SK-N-SH (cell line): ENCODE results near the gene MAN2A2. TPM values are rescaled to one million over a fixed set of nuclear protein-coding genes. Genes with fewer than 3 reads are reported as not detected.
A peak's percentile ranks its signal among the peaks of the same experiment; 100 is the strongest.

Experiments
- CTCF ChIA-PET: fragments of 300-600, 350-600 bp; formaldehyde crosslinking; extraction: SDS; loops from one replicate; lab custom pipeline; 2021; lab: Yijun Ruan, JAX
- POLR2A ChIA-PET: fragments of 350-600 bp; sonication (Branson Sonifier 250); formaldehyde crosslinking; extraction: SDS; loops from one replicate; lab custom pipeline; 2020; ENCODE audit warnings: antibody characterized with exemption, inconsistent platforms; lab: Yijun Ruan, JAX
- DNase-seq: peaks from one replicate; pipeline ENCODE4 v3.0.0; 2012
- H2AFZ ChIP-seq: fragments of 200-600 bp; sonication (generic); 2 replicates; pipeline ENCODE4 v1.8.1; 2016; ENCODE audit warnings: antibody characterized with exemption, mild to moderate bottlenecking, low read depth
- H3F3A ChIP-seq: fragments of 200-600 bp; sonication (generic); replicated peaks from 2 replicates; pipeline ENCODE3; 2016; ENCODE audit warnings: antibody characterized with exemption, mild to moderate bottlenecking; ENCODE audit not compliant: insufficient read depth
- H3K27ac ChIP-seq, 2 experiments: fragments of 200-500 bp in 1 of 2; fragments of 200-600 bp in 1 of 2; sonication (Bioruptor generic) in 1 of 2; sonication (generic), shearing (Covaris generic) in 1 of 2; 2 replicates each; pipeline versions ENCODE4 v1.5.1 to v1.6.1; 2014 to 2016; ENCODE audit warnings: low read depth in 2 of 2, inconsistent platforms in 1 of 2, low read length in 1 of 2, mild to moderate bottlenecking in 1 of 2, mixed read lengths in 1 of 2
- H3K27me3 ChIP-seq: fragments of 200-600 bp; sonication (generic), shearing (Covaris generic); 2 replicates; pipeline ENCODE4 v1.6.1; 2016; ENCODE audit warnings: mixed run types; ENCODE audit not compliant: insufficient read depth
- H3K36me3 ChIP-seq, 2 experiments: fragments of 200-500 bp in 1 of 2; fragments of 200-600 bp in 1 of 2; sonication (Bioruptor generic) in 1 of 2; sonication (generic) in 1 of 2; replicated peaks in 1 of 2; 2 replicates each; pipeline versions ENCODE3 to v1.5.1; 2014 to 2016; ENCODE audit warnings: low read length in 1 of 2, mild to moderate bottlenecking in 1 of 2; ENCODE audit not compliant: insufficient read depth in 2 of 2, control insufficient read depth in 1 of 2
- H3K4me1 ChIP-seq, 2 experiments: fragments of 200-500 bp in 1 of 2; fragments of 200-600 bp in 1 of 2; sonication (Bioruptor generic) in 1 of 2; sonication (generic), shearing (Covaris generic) in 1 of 2; 2 replicates each; pipeline versions ENCODE4 v1.5.1 to v1.6.1; 2014 to 2016; ENCODE audit warnings: low read depth in 1 of 2, low read length in 1 of 2, mixed run types in 1 of 2; ENCODE audit not compliant: insufficient read depth in 2 of 2, control insufficient read depth in 1 of 2
- H3K4me2 ChIP-seq: fragments of 200-600 bp; sonication (generic), shearing (Covaris generic); 2 replicates; pipeline ENCODE4 v1.6.1; 2017; ENCODE audit warnings: mixed run types
- H3K4me3 ChIP-seq, 2 experiments: fragments of 200-500 bp in 1 of 2; fragments of 200-600 bp in 1 of 2; sonication (Bioruptor generic) in 1 of 2; sonication (generic), shearing (Covaris generic) in 1 of 2; 2 replicates each; pipeline versions ENCODE4 v1.5.1 to v1.8.1; 2014 to 2016; ENCODE audit warnings: low read depth in 2 of 2, inconsistent platforms in 1 of 2, low read length in 1 of 2, mild to moderate bottlenecking in 1 of 2, mixed read lengths in 1 of 2, moderate library complexity in 1 of 2
- H3K79me2 ChIP-seq: fragments of 200-600 bp; sonication (generic); 2 replicates; pipeline ENCODE4 v1.8.1; 2017; ENCODE audit warnings: mild to moderate bottlenecking; ENCODE audit not compliant: insufficient read depth
- H3K9ac ChIP-seq: fragments of 200-600 bp; sonication (generic); 2 replicates; pipeline ENCODE4 v1.6.1; 2017; ENCODE audit warnings: mixed run types
- H3K9me2 ChIP-seq: fragments of 200-600 bp; sonication (generic); 2 replicates; pipeline ENCODE4 v1.6.1; 2017; ENCODE audit warnings: mixed run types
- H3K9me3 ChIP-seq: fragments of 200-600 bp; sonication (generic); 2 replicates; pipeline ENCODE4 v1.6.1; 2017; ENCODE audit warnings: mixed run types, mild to moderate bottlenecking, moderate library complexity
- H4K20me1 ChIP-seq: fragments of 200-600 bp; sonication (generic); 2 replicates; pipeline ENCODE4 v1.6.1; 2017; ENCODE audit warnings: mild to moderate bottlenecking, mixed run types; ENCODE audit not compliant: insufficient read depth
- CHD2 ChIP-seq: fragments of 150-350 bp; IDR thresholded peaks from 2 replicates; pipeline ENCODE4 v1.6.1; 2018; ENCODE audit warnings: low read length; ENCODE audit not compliant: partially characterized antibody
- EZH2phosphoT487 ChIP-seq: fragments of 200-600 bp; sonication (generic); IDR thresholded peaks from 2 replicates; pipeline ENCODE4 v1.6.1; 2017; ENCODE audit warnings: low read depth, mixed run types, mild to moderate bottlenecking, antibody characterized with exemption, moderate library complexity, borderline replicate concordance
- GATA2 ChIP-seq: sonication (generic); formaldehyde crosslinking; IDR thresholded peaks from 2 replicates; pipeline ENCODE4 v1.5.0; 2020; ENCODE audit warnings: mild to moderate bottlenecking, missing genetic modification reagents
- JUND ChIP-seq: IDR thresholded peaks from 2 replicates; pipeline ENCODE4 v1.4.0; 2012
- MEF2A ChIP-seq: IDR thresholded peaks from 2 replicates; pipeline ENCODE4 v1.4.0; 2012; ENCODE audit warnings: low read depth, borderline replicate concordance
- RAD21 ChIP-seq: IDR thresholded peaks from 2 replicates; pipeline ENCODE4 v1.6.1; 2012; ENCODE audit warnings: mild to moderate bottlenecking, low read length
- RCOR1 ChIP-seq: fragments of 150-350 bp; IDR thresholded peaks from 2 replicates; pipeline ENCODE4 v1.6.1; 2017; ENCODE audit warnings: antibody characterized with exemption, low read length
- SMC3 ChIP-seq: IDR thresholded peaks from 2 replicates; pipeline ENCODE4 v1.6.1; 2012; ENCODE audit warnings: low read depth, low read length, improper control_type of control experiment
- TCF12 ChIP-seq: IDR thresholded peaks from 2 replicates; pipeline ENCODE4 v1.4.0; 2012
- TEAD4 ChIP-seq: IDR thresholded peaks from 2 replicates; pipeline ENCODE4 v1.4.0; 2012; ENCODE audit warnings: mild to moderate bottlenecking, borderline replicate concordance; ENCODE audit not compliant: insufficient read depth
- WGBS: methylation state at CpG from one replicate; pipeline ENCODE4 v1.1.6; 2017; ENCODE audit warnings: low lambda C conversion rate; 5-methylcytosine and 5-hydroxymethylcytosine counted together
- polyA plus RNA-seq, 3 experiments: library from polyadenylated mRNA; depleted of rRNA; stranded (reverse); fragments of >200 nt; gene quantifications; 2 replicates each; pipeline ENCODE4 v1.2.3, GENCODE V29; 2012
- TF ChIP-seq, protein P1 (sequence below): IDR thresholded peaks from 2 replicates; pipeline ENCODE4 v1.4.0; 2012; ENCODE audit warnings: low read depth, borderline replicate concordance
- TF ChIP-seq, protein P2 (sequence below): IDR thresholded peaks from 2 replicates; pipeline ENCODE4 v1.6.1; 2012; ENCODE audit warnings: mild to moderate bottlenecking, low read depth, low read length, moderate library complexity

Gene MAN2A2
- polyA plus RNA-seq, 1 of the 3 experiments (the other 2 are of a cell fraction): 35.0 TPM

DNA sequence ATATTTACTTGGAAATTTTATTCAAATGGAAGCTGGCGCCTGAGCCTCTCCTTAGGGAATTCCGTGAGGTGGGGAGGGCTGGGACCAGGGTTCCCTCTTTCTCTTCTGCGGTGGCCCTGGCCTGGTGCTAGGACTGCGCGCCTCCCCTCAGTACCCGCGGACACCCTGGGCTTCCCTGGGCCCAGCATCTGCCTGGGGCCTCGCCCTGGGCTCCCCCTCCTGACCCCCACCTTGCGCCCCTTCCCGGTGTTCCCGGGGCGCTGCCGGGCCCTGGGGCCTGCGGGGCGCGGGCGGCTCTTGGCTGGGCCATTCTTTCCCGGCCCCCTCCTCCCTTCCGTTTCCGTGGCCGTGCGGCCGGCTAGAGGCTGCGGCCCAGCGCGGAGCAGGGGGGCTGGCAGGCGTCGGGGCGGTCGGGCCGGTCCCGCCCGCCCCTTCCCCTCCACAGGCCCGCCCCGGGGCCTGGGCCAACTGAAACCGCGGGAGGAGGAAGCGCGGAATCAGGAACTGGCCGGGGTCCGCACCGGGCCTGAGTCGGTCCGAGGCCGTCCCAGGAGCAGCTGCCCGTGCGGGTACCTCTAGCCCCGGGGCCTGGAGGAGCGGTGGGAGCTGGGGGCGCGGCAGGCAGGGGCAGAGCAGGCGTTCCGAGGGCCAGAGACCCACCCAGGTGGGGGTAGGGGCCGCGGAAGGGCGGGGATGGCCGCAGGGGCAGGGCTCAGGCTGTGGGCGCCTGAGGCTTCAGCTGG, 19.0 kb upstream of the MAN2A2 start, which contains the start of gene FES:
TSS of gene FES (plus strand) at position 529 of the 743 bp plus-strand sequence. CDS start 542 bp downstream, outside the sequence.
- no peaks in the 10 kb centered on the region for H3K9me3 ChIP-seq
- H3F3A ChIP-seq: peaks cover 9% of the 10 kb centered on the region
- TF ChIP-seq TCF12 (no peak), EZH2phosphoT487 (no peak), MEF2A (no peak), RCOR1 (no peak), TEAD4 (no peak), CHD2 (no peak), SMC3 (no peak), JUND (no peak), GATA2 (CRISPR knock-in tag) (no peak), RAD21 (no peak)
- TF ChIP-seq, protein P1, sequence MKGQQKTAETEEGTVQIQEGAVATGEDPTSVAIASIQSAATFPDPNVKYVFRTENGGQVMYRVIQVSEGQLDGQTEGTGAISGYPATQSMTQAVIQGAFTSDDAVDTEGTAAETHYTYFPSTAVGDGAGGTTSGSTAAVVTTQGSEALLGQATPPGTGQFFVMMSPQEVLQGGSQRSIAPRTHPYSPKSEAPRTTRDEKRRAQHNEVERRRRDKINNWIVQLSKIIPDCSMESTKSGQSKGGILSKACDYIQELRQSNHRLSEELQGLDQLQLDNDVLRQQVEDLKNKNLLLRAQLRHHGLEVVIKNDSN: no peak
- TF ChIP-seq, protein P2, sequence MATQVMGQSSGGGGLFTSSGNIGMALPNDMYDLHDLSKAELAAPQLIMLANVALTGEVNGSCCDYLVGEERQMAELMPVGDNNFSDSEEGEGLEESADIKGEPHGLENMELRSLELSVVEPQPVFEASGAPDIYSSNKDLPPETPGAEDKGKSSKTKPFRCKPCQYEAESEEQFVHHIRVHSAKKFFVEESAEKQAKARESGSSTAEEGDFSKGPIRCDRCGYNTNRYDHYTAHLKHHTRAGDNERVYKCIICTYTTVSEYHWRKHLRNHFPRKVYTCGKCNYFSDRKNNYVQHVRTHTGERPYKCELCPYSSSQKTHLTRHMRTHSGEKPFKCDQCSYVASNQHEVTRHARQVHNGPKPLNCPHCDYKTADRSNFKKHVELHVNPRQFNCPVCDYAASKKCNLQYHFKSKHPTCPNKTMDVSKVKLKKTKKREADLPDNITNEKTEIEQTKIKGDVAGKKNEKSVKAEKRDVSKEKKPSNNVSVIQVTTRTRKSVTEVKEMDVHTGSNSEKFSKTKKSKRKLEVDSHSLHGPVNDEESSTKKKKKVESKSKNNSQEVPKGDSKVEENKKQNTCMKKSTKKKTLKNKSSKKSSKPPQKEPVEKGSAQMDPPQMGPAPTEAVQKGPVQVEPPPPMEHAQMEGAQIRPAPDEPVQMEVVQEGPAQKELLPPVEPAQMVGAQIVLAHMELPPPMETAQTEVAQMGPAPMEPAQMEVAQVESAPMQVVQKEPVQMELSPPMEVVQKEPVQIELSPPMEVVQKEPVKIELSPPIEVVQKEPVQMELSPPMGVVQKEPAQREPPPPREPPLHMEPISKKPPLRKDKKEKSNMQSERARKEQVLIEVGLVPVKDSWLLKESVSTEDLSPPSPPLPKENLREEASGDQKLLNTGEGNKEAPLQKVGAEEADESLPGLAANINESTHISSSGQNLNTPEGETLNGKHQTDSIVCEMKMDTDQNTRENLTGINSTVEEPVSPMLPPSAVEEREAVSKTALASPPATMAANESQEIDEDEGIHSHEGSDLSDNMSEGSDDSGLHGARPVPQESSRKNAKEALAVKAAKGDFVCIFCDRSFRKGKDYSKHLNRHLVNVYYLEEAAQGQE: no peak
- TF ChIP-seq, all 33 proteins: peak for 0
- no peak for DNase-seq
- WGBS: 94% methylated on average over 38 of the region's 58 CpGs
- Histone ChIP-seq H3K4me1 (peaks cover 0 to 14% of the 10 kb centered on the region in 2 experiments; a peak in 1 of 4 replicates), H3K9ac (no peak within 1 kb of the TSS), H3K79me2 (no peaks in the 10 kb centered on the region), H3K27ac (peak within 1 kb of the TSS in 1 of 2 experiments; percentile 62; a peak in 1 of 4 replicates), H3K36me3 (peaks cover 5 to 33% of the 10 kb centered on the region in 2 experiments), H3K4me3 (no peak within 1 kb of the TSS), H4K20me1 (no peaks in the 10 kb centered on the region), H3K4me2 (no peak within 1 kb of the TSS), H2AFZ (no peak within 1 kb of the TSS), H3K27me3 (no peaks in the 10 kb centered on the region), H3K9me2 (no peaks in the 10 kb centered on the region)
- ChIA-PET CTCF (interaction anchor here (0.7 to 5.6 kb wide), 13 partner anchors 10 to 741 kb away, joined by 3 to 55 read pairs (median 11); partner anchors contain the start of gene HDDC3), POLR2A (interaction anchor here (1.3 kb wide), 1 partner anchor 18 kb away, joined by 3 read pairs; the partner anchor contains the start of gene MAN2A2)
